Natural killer cell (primary cell): ENCODE measurements around the gene PDCD1LG2. TPM values are rescaled to one million over a fixed set of nuclear protein-coding genes. Genes with fewer than 3 reads are reported as not detected.

Experiments used
- ATAC-seq, 3 donors: fragments of 150-1000 bp in 2 of 3; fragments of 200-7000 bp in 1 of 3; cut with Tn5 transposase; 1 replicate in 1 of 3; 2 replicates in 2 of 3; pipeline ENCODE4 v1.10.0; 2021; ENCODE audit warnings: mild to moderate bottlenecking in 2 of 3, moderate library complexity in 2 of 3
- DNase-seq, 2 donors: peaks; one replicate each; pipeline versions ENCODE4 v3.0.0 to v3.0.0-alpha.2; 2013 to 2021; ENCODE audit warnings: mixed read lengths in 1 of 2
- H3K27ac ChIP-seq: one replicate; pipeline ENCODE4 v1.5.1; 2013; ENCODE audit warnings: mild to moderate bottlenecking, low read length
- H3K27me3 ChIP-seq: one replicate; pipeline ENCODE4 v1.6.1; 2013; ENCODE audit warnings: low read length; ENCODE audit not compliant: control insufficient read depth, insufficient read depth
- H3K36me3 ChIP-seq: one replicate; pipeline ENCODE4 v1.6.1; 2013; ENCODE audit warnings: low read length; ENCODE audit not compliant: control insufficient read depth, insufficient read depth
- H3K4me1 ChIP-seq: one replicate; pipeline ENCODE4 v1.6.1; 2013; ENCODE audit warnings: low read length; ENCODE audit not compliant: control insufficient read depth, insufficient read depth
- H3K4me3 ChIP-seq: one replicate; pipeline ENCODE4 v1.5.1; 2013; ENCODE audit warnings: low read length
- H3K9me3 ChIP-seq: one replicate; pipeline ENCODE4 v1.6.1; 2013; ENCODE audit warnings: low read length; ENCODE audit not compliant: control insufficient read depth, insufficient read depth
- H3K27ac Mint-ChIP-seq, 2 donors: one replicate each; pipeline ENCODE4 v1.8.0; 2022; ENCODE audit warnings: mild to moderate bottlenecking in 2 of 2, mixed read lengths in 2 of 2, moderate library complexity in 1 of 2
- H3K27me3 Mint-ChIP-seq, 2 donors: one replicate each; pipeline ENCODE4 v1.8.0; 2022; ENCODE audit warnings: low read depth in 2 of 2, mixed read lengths in 2 of 2
- H3K36me3 Mint-ChIP-seq: one replicate; pipeline ENCODE4 v1.8.0; 2022; ENCODE audit warnings: mixed read lengths
- H3K4me1 Mint-ChIP-seq, 2 donors: one replicate each; pipeline ENCODE4 v1.8.0; 2022; ENCODE audit warnings: mixed read lengths in 2 of 2
- H3K4me3 Mint-ChIP-seq: one replicate; pipeline ENCODE4 v1.8.0; 2022; ENCODE audit warnings: mild to moderate bottlenecking, moderate library complexity, mixed read lengths
- H3K9me3 Mint-ChIP-seq, 2 donors: one replicate each; pipeline ENCODE4 v1.8.0; 2022; ENCODE audit warnings: mixed read lengths in 2 of 2
- CTCF ChIP-seq: fragments of 200-600 bp; IDR thresholded peaks from one replicate; pipeline ENCODE4 v1.8.0; 2022; ENCODE audit warnings: antibody characterized with exemption
- WGBS: methylation state at CpG from one replicate; pipeline ENCODE4 v1.1.7; 2013; ENCODE audit warnings: missing lambda C conversion rate; ENCODE audit not compliant: insufficient coverage; 5-methylcytosine and 5-hydroxymethylcytosine counted together
- intact Hi-C: fragments of 100-400 bp; cut with micrococcal nuclease; formaldehyde crosslinking; loops from one replicate; pipeline ENCODE4 v1.14.2; 2022
- total RNA-seq, 4 donors: library from RNA; stranded (reverse); fragments of 120-200 nt in 1 of 4; gene quantifications; one replicate each; pipeline versions ENCODE4 v1.2.3 to v1.2.4, GENCODE V29; 2013 to 2022

The PDCD1LG2 gene
- total RNA-seq, 3 donors from 2014 or later (not counting 1 experiment from before 2014, with no cell fraction given), result 0.14 to 1.2 (median 0.16) TPM

- intact Hi-C loops, result no loop called here
- H3K9me3 ChIP-seq, result no peaks in the 10 kb centered on the region
- Mint-ChIP-seq H3K36me3 (no peaks in the 10 kb centered on the region), H3K9me3 (no peaks in the 10 kb centered on the region), H3K4me3 (peak overlapping the region; percentile 73), H3K27ac (peak overlapping the region in 1 of 2 donors; percentile 79), H3K27me3 (no peaks in the 10 kb centered on the region), H3K4me1 (peaks cover 11 to 12% of the 10 kb centered on the region in 2 donors)
- peak overlapping the region; percentile 3 for H3K4me3 ChIP-seq
- no peak overlapping the region for H3K27ac ChIP-seq
- 26% methylated on average over 5 of the region's 6 CpGs for WGBS
- peaks cover 3% of the 10 kb centered on the region for H3K4me1 ChIP-seq
- H3K27me3 ChIP-seq, result no peaks in the 10 kb centered on the region
- peak in 1 of 2 donors; percentile 22 for DNase-seq
- H3K36me3 ChIP-seq, result no peaks in the 10 kb centered on the region
- peak; percentile 27 to 53 (median 52) for ATAC-seq
- no peak for TF ChIP-seq CTCF
These were observed 98.2 kb downstream of the PDCD1LG2 start for GRCh38 chr9:5608298-5609225.

GRCh38 chr9:5609226-5609596 is 98.9 kb downstream of the PDCD1LG2 start:
- no peaks in the 10 kb centered on the region for H3K9me3 ChIP-seq
- 90% methylated on average over 3 of the region's 3 CpGs for WGBS
- no peak overlapping the region for H3K27ac ChIP-seq
- DNase-seq (no peak), ATAC-seq (no peak)
- Mint-ChIP-seq H3K36me3 (no peaks in the 10 kb centered on the region), H3K27me3 (no peaks in the 10 kb centered on the region), H3K9me3 (no peaks in the 10 kb centered on the region), H3K4me1 (peaks cover 11 to 12% of the 10 kb centered on the region in 2 donors), H3K4me3 (peak overlapping the region; percentile 73), H3K27ac (peak overlapping the region in 1 of 2 donors; percentile 79)
- H3K4me3 ChIP-seq, result peak overlapping the region; percentile 3
- no peaks in the 10 kb centered on the region for H3K36me3 ChIP-seq
- H3K27me3 ChIP-seq, result no peaks in the 10 kb centered on the region
- intact Hi-C loops, result no loop called here
- peaks cover 3% of the 10 kb centered on the region for H3K4me1 ChIP-seq
- TF ChIP-seq CTCF, result no peak

GRCh38 chr9:5610491-5610890 is 100.2 kb downstream of the PDCD1LG2 start:
- ATAC-seq, result no peak
- Mint-ChIP-seq H3K4me3 (no peak overlapping the region), H3K36me3 (no peaks in the 10 kb centered on the region), H3K4me1 (peaks cover 11 to 22% of the 10 kb centered on the region in 2 donors), H3K27ac (no peak overlapping the region), H3K9me3 (no peaks in the 10 kb centered on the region), H3K27me3 (no peaks in the 10 kb centered on the region)
- DNase-seq, result no peak
- Histone ChIP-seq H3K9me3 (no peaks in the 10 kb centered on the region), H3K27ac (no peak overlapping the region), H3K4me3 (no peak overlapping the region), H3K27me3 (no peaks in the 10 kb centered on the region), H3K36me3 (no peaks in the 10 kb centered on the region), H3K4me1 (peaks cover 3% of the 10 kb centered on the region)
- no CpG with 5 or more reads among the region's 2 CpGs for WGBS
- intact Hi-C loops, result no loop called here
- no peak for TF ChIP-seq CTCF
